ENCODE measurements around the gene TENM3.

DNA sequence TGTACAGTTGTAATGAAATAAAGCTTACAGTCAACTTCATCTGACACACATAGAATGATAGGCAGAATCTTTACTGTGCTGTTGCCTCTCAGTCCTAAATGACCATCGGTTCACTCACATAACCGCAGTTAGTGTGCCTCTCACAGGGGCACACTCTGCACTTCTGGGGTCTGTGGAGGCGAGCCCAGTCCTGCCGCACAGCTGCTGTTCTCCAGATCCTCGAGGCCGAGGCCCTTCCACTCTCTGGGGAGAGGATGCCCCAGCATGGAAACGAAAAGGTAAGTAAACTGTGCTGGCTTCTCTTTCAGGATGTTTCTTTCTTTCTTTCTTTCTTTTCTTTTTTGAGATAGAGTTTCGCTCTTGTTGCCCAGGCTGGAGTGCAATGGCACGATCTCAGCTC lies 586.0 kb downstream of the TENM3 start:
- TF ChIP-seq EZH2 (IDR thresholded peaks at IDR 0.05; ENCODE audit: borderline replicate concordance, low read length), result no peak
- TF ChIP-seq, protein P1, sequence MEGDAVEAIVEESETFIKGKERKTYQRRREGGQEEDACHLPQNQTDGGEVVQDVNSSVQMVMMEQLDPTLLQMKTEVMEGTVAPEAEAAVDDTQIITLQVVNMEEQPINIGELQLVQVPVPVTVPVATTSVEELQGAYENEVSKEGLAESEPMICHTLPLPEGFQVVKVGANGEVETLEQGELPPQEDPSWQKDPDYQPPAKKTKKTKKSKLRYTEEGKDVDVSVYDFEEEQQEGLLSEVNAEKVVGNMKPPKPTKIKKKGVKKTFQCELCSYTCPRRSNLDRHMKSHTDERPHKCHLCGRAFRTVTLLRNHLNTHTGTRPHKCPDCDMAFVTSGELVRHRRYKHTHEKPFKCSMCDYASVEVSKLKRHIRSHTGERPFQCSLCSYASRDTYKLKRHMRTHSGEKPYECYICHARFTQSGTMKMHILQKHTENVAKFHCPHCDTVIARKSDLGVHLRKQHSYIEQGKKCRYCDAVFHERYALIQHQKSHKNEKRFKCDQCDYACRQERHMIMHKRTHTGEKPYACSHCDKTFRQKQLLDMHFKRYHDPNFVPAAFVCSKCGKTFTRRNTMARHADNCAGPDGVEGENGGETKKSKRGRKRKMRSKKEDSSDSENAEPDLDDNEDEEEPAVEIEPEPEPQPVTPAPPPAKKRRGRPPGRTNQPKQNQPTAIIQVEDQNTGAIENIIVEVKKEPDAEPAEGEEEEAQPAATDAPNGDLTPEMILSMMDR (IDR thresholded peaks at IDR 0.05; ENCODE audit: low read length), result no peak
